Endothelial cell of coronary artery (primary cell): Measurements from ENCODE around the gene CALCOCO2. TPM values are rescaled to one million over a fixed set of nuclear protein-coding genes. Genes with fewer than 3 reads are reported as not detected.

Experiments used
- total RNA-seq: library from RNA; depleted of rRNA; stranded (reverse); fragments of >200 nt; gene quantifications from 2 replicates; pipeline ENCODE4 v1.2.3, GENCODE V29; 2014

The CALCOCO2 gene, protein sequence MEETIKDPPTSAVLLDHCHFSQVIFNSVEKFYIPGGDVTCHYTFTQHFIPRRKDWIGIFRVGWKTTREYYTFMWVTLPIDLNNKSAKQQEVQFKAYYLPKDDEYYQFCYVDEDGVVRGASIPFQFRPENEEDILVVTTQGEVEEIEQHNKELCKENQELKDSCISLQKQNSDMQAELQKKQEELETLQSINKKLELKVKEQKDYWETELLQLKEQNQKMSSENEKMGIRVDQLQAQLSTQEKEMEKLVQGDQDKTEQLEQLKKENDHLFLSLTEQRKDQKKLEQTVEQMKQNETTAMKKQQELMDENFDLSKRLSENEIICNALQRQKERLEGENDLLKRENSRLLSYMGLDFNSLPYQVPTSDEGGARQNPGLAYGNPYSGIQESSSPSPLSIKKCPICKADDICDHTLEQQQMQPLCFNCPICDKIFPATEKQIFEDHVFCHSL
- total RNA-seq: 25.5 and 51.8 TPM in 2 replicates

DNA sequence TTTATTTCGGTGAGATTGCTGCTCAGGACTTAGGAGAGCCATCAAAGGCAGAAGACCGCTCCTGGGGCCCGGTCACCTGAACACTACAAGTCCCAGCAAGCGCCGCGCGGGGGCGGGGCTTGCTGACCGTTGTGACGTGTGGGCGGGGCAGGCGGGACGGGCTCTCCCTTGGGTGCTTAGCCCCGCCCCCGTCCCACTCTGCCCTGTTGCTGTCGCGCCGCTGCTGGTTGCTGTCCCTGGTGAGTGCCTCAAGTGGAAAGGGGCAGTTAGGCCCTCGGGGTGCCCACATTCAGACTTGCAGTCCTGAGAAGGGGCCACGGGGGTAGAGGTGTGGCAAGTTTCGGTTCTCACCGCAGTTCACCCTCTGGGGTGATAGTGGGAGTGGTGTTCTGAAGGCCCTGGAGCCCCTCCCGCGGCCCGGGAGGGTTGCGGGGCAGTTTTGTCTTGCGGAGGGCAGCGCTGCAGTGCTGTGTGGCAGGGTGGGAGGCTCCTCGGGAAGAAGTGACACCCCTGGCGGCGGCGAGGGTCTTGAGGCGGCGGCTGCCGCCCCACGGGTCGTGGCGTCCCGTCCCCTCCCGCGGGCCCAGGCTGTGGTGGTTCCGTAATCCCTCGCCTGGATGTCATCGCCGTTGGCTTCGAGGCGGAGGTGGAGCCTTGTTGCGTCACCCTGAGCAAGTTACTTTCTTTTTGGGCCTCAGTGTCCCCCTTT, at the start of gene CALCOCO2:
Gene CALCOCO2 (plus strand): TSS at position 196 of the 709 bp plus-strand sequence. CDS start 10,673 bp downstream, outside the sequence.

GRCh38 chr17:48816774-48817590, 13.9 kb upstream of the CALCOCO2 start, which contains the start of gene TTLL6:
TSS of gene TTLL6 (minus strand) at chr17:48817229. CDS start at chr17:48817072, 157 bp downstream.

GRCh38 chr17:48908047-48908843, 77.4 kb downstream of the CALCOCO2 start, which contains the start of gene UBE2Z:
TSS of gene UBE2Z (plus strand) at chr17:48908407. CDS start at chr17:48908504, 97 bp downstream.

Other genes with a start within 250 kb of the CALCOCO2 start
- gene HOXB3, start 240.8 kb upstream of the CALCOCO2 start, total RNA-seq: 9.1 and 12.2 TPM in 2 replicates
- 0.09 TPM in 2 replicates for gene HOXB5, start 237.3 kb upstream of the CALCOCO2 start, total RNA-seq
- 1.3 and 2.8 TPM in 2 replicates for gene HOXB6, start 226.0 kb upstream of the CALCOCO2 start, total RNA-seq
- gene HOXB7, start 220.0 kb upstream of the CALCOCO2 start, total RNA-seq: 0.90 and 2.2 TPM in 2 replicates
- gene HOXB8, start 215.7 kb upstream of the CALCOCO2 start, total RNA-seq: not detected in 2 replicates
- gene HOXB9, start 204.7 kb upstream of the CALCOCO2 start, total RNA-seq: not detected in 2 replicates
- gene PRAC1, start 108.5 kb upstream of the CALCOCO2 start, total RNA-seq: not detected in 2 replicates
- not detected in 2 replicates for gene PRAC2, start 107.8 kb upstream of the CALCOCO2 start, total RNA-seq
- not detected in 2 replicates for gene HOXB13, start 102.3 kb upstream of the CALCOCO2 start, total RNA-seq
- not detected in 2 replicates for gene TTLL6, start 13.8 kb upstream of the CALCOCO2 start, total RNA-seq
- gene ATP5MC1, start 61.8 kb downstream of the CALCOCO2 start, total RNA-seq: 26.1 and 71.1 TPM in 2 replicates
- 54.3 and 56.1 TPM in 2 replicates for gene UBE2Z, start 77.4 kb downstream of the CALCOCO2 start, total RNA-seq
- gene SNF8, start 113.8 kb downstream of the CALCOCO2 start, total RNA-seq: 106 and 147 TPM in 2 replicates
- gene GIP, start 137.6 kb downstream of the CALCOCO2 start, total RNA-seq: not detected in 2 replicates
- gene IGF2BP1, start 166.3 kb downstream of the CALCOCO2 start, total RNA-seq: 1.6 and 4.2 TPM in 2 replicates